GM19035 (cell line): ENCODE results near the gene SLC39A7.
A peak's percentile ranks its signal among the peaks of the same experiment; 100 is the strongest.
"Not testable (repeated sequence)": the region's sequence is repeated elsewhere in the genome, so short reads cannot be mapped to it uniquely, and the experiment has no call there.

Experiments
- ATAC-seq: cut with Tn5 transposase; IDR thresholded peaks from one replicate; pipeline ENCODE4 v1.9.1; 2021; ENCODE audit not compliant: unreplicated experiment

SLC39A7 gene

DNA sequence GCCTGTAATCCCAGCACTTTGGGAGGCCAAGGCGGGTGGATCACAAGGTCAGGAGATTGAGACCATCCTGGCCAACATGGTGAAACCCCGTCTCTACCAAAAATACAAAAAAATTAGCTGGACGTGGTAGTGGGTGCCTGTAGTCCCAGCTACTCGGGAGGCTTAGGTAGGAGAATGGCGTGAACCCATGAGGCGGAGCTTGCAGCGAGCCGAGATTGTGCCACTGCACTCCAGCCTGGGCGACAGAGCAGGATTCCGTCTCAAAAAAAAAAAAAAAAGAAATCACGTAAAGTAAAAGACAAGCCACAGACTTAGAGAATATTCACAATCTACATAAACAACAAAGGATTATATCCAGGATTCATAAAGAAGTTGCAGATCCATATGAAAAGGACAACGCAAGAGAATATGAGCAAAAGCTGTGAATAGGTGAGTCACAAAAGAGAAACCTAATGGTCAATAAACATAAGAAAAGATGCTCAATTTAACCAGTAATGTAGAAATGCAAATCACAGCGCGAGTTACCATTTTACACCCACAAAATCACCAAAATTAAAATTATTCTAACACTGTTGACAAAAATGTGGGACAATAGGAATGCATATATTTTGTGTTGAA is 25.9 kb downstream of the SLC39A7 start:
- not testable (repeated sequence) for ATAC-seq

DNA sequence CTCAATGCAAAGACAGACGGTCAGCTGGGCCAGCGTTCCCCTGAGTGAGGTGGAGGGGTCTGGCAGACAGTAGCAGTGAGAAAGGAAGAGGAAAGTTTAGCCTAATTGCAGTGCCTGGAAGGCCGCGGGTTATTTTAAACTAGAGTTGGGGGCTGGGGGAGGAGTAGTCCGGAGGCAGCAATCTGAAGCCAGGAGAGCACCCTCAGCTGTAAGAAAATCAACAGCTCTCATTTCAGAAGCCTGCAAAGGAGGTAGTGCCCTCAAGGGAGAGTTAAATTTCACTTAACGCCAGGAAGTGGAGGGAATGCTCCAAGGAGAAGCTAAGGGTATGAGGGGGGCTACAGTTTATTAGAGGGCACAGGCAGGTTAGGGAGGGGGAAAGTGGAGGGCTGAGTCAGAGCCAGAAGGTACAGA is 34.6 kb downstream of the SLC39A7 start:
- no peak for ATAC-seq

DNA sequence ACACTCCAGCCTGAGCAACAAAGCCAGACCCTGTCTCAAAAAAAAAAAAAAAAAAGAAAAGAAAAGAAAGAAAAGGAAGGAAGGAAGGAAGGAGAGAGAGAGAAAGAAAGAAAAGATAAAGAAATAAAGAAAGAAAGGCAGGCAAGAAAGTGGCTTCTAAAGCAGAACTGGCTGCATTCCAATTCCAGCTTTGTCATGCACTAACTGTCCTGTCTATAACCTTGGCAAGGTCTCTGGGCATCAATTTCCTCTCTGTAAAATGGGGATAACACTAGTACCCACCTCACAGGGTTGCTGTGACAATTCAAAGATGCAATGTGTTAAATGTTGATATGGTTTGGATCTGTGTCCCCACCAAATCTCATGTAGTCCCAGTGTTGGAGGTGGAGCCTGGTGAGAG is 35.7 kb downstream of the SLC39A7 start:
- no peak for ATAC-seq

DNA sequence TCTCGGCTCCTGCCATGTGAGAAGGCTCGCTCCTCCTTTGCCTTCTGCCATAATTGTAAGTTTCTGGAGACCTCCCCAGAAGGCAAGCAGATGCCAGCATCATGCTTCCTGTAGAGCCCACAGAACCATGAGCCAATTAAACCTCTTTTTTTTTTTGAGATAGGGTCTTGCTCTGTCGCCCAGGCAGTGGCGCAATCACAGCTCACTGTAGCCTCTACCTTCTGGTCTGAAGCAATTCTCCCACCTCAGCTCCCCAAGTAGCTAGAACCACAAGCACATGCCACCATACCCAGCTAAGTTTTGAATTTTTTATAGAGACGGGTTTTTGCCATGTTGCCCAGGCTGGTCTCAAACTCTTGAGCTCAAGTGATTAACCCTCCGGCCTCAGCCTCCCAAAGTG is 36.2 kb downstream of the SLC39A7 start:
- ATAC-seq = no peak

DNA sequence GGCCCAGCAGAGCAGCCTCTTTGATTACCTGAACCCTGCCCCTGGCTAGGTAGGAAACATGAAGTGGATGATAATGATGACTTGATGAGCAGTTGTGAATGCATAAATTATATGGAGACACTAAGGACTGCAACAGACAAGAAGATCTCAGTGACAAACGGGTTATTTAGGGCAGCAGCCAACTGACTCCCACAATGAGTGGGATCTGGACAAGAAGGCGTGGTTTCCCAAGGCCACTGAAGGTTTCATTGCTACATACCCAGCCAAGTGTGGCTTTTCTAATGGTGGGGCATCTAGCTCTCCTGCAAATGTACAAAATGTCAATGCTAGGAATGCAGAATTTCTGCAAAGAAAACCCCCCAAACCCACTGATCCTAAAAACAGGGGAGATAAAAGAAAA is 37.1 kb downstream of the SLC39A7 start:
- ATAC-seq = no peak

DNA sequence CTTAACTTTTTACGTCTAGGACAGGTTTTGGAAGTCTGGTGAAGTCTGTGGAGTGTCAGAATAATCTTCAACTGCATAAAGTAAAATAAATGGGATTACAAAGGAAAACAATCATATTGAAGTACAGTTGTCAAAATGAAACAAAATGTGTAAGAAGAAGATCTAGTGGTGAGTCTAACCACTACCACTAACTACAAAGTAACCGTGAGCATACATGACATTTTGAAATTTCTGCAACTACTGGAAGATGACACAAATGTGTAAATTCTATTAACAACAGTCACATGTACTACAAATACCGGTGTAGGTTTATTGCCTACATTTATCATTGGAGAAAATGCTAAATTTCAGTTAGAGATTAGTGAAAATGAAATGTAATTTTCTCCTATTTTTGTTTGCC is 41.3 kb downstream of the SLC39A7 start:
- no peak for ATAC-seq

DNA sequence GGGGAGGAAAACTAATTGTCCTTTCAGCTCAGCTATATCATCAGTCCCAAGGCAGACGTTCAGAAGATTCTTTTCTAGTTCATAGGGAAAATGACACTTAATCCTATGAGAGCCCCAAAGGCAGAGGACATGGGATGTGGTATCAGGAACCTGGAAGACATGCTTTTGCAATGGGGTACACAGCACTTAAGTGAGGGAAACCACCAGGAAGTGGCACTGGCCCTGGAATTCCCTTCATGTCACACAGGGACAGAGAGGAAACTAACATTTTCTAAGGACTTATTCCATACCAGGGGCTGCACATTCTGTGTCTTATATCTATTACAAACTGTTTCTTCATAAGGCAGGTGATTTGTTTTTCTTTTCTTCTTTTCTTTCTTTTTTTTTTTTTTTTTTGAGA is 42.8 kb downstream of the SLC39A7 start:
- no peak for ATAC-seq

DNA sequence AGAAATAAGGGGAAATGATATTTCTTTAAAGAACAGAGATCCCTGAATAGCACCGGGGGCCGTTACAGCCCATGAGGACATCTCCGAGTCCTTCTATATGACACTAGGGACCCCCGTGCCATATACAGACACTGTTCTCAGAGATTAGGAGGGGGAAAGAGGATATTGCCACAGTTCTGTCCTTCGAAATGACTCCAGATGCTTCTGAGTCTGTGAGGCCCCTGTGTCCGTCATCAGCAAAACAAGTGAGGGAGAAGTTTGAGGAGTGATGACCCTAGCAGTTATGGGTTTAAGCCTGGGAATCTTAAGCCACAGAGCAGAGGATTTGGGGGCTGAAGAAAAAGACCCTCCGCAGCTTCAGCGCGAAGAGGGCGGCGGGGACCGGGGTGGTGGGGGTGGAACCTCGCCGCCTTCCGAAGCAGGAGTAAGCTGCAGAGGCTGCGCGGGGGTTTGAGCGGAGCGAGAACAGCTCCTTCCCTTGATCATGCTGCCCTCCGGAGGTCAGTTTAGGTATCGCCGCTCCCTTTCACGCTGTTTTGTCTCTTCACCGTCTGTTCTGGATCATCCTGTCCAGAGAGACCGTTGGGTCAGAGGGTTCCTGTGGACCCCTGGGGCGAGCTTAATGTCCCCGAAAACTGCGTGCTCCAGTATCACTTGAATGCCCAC is 47.4 kb downstream of the SLC39A7 start:
- no peak for ATAC-seq

DNA sequence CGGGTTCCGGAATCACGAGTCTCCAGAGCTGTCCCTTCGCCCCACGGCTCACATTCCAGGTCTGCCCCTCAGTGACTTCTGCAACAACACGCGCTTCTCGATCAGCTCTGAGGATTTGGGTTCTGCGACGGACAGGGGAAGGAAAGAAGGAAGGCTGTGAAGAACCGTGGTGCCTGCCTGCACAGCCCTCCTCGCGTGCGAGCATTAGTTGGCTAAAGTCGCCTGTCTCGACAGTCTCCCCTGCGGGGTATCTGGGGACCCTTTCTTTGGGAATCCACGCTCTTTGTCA is 47.9 kb downstream of the SLC39A7 start:
- ATAC-seq = no peak

DNA sequence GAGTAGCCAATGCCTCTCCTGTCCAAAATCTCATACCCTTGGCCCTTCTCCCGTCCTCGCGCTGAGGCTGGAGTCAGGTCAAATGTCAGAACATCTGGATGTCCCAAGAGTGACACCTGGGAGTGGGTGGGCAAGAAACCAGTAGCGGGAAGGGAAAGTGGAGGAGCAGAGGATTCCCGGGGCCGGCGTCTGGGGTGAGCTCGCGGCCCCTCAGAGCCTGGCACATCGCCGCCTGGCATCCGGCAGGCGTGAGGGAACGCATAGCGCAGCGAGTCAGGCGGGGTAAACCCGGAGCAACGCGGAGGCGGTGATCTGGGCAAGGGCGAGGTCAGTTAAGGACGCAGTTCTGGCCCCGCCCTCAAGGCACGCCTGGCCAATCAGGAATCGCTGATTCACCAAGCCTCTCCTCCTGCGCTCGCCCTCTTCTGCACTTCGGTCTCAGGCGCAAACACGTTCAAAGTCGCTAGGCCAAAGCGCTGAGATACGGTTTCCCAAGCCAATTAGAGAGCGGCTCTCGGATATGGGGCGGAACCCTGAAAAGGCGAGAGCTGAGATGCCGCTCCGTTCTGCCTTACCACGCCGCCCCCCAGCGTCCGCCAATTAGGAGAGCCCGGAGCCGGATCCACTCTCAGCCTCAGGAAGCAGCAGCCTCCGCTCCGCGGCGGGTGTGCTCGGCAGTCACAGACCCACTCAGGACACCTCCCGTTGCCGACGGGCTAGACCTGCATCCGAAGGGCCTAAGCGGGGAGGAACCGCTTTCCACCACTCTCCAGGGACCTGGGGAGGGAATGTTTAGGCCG is 48.5 kb downstream of the SLC39A7 start:
- ATAC-seq = peak; percentile 89

DNA sequence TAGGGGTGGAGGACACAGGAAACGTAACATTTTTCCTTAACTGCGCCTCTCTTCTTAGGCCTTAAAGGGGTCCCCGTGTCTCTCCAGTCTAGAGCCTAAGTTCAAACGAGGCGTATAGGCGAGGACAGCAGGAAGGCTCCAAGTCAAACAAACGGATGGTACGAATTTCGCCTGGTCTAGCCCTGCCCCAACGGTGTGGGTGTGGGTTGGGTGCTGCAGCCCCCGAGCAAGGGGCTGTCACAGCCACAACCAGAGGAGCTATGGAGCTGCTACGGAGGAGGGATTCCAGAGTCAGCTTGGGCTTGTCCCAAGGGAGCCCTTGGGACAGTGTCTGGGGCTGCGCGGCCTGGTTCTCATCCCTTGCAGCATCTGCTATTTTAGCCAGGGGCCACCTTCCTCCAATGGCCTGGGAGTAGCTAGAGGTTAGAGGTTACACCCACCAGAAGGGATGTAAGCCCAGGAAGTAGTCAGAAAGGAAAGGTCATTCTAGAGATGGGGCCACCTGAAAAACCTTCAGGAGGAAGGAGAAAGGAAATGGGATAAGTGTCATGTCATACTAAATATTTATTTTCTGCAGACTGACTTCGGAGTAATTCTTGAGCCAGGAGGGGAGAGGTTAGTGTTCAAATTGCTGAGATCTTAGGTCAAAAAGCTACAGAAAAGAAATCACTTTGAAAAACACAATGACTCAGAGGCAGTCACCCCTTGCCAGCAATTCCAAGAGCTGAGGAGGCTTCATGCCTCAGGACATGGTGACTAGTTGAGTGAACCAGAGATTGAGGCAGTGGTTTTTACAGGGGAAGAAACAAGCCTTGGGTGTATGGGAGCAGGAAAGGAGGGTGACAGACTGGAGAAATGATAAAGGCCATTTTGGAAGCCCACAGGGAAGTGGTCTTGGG is 49.3 kb downstream of the SLC39A7 start:
- ATAC-seq = no peak

DNA sequence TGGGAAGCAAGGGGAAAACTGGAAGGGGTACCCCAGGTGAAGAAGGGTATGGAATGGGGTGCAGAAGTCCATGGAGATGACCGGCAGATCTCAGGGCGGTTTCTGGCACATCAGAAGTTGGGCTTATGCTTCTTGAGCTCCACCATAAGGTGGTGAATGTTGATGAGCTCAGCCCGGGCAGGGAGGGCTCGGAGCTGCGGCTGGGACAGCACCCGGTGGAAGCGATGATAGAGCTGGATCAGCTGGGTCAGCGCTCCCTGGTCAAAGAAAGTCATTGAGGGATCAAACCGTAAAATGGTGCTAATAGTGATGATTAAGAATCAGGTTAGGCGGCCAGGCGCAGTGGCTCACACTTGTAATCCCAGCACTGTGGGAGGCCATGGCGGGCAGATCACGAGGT is 50.1 kb downstream of the SLC39A7 start:
- no peak for ATAC-seq

DNA sequence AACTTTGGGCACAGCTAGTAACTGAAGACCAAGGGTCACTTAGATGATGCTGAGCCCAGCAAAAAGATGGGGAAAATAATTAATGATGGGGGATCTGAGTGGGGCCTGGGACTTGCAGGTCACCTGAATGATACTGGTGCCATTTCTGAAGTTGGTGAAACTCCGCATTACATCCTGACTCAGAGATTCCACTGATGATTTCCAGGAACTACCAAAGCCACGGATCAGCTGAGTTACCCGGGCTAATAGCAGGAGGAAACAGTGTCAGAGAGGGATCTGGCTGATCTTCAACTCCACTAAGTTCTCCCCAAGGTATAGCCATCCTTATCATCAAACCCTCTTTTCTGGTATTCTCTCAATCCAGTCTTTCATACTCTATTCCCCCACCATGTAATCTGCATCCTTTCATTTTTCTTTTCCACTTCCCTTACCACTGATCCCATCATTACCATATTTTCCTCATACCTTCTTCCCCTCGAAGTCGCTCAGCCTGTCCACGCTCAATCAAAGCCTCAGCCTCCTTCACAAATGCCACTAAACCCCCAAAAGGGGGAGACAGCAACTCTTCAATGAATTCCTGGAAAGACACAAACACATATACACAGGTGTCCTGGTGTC is 50.8 kb downstream of the SLC39A7 start:
- ATAC-seq = no peak

DNA sequence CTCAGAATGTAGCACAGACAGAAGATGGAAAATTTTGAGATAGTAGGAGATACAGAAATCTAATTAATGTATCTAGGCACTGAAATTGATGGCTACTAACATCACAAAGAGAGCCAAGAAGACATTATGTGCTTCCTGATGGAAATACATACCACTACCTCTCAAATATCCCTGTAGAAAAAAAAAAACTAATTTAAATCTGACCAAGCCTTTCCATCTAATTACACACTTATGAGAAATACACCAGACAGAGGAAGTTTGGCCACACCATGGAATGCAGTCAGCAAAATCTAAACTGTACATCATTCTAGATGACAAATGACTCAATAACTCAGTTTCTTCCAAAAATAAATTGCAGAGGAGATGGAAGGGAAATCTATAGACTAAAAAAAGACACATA is 52.1 kb downstream of the SLC39A7 start:
- no peak for ATAC-seq
